HG03135 (cell line): ENCODE measurements around the gene NID2.

Experiments
- ATAC-seq: cut with Tn5 transposase; IDR thresholded peaks from one replicate; pipeline ENCODE4 v1.9.1; 2021; ENCODE audit warnings: mild to moderate bottlenecking, moderate library complexity; ENCODE audit not compliant: unreplicated experiment

Gene NID2

DNA sequence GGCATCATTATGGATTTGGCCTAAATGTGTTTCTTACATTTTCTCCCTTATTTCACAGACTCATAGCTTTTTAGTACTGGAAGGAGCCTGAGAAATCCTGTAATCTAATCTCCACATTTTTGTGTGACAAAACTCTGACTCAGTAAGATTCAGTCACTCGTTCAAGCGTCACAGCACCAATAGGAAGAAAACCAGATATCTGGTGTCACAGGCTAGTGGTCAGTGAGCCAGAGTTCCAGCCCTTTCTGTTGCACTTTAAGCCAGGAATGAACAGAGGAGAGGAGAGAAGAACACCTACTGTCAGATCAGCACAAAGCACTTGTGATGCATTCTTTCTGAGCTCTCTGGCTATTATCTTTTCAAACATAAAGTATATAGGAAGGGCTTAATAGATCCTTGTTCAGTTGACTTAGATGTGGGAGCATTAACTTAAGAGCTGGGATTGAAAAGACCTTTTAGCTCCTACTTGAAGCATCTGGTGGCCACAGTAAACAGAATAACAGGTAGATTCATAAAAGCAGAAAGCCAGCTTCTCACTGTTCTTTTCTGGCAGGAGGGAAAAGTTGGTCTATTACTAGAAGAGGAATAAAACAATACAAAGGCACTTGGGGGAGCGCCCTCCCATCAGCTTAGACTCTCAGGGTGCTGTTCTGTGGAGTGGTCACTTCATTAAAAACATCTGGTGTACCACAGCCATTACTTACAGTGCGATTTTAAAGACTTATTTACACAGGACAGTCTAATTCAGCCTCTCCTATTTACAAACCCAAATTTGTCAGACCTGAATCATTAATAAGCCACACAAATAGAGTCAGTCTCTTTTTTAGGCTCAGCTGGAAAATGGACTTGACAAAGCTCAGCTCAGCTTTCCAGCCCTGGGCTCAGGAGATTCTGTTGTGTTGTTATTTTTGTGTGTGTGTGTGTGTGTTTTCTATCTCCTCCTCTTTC lies 12.2 kb upstream of the NID2 start:
- ATAC-seq = no peak

DNA sequence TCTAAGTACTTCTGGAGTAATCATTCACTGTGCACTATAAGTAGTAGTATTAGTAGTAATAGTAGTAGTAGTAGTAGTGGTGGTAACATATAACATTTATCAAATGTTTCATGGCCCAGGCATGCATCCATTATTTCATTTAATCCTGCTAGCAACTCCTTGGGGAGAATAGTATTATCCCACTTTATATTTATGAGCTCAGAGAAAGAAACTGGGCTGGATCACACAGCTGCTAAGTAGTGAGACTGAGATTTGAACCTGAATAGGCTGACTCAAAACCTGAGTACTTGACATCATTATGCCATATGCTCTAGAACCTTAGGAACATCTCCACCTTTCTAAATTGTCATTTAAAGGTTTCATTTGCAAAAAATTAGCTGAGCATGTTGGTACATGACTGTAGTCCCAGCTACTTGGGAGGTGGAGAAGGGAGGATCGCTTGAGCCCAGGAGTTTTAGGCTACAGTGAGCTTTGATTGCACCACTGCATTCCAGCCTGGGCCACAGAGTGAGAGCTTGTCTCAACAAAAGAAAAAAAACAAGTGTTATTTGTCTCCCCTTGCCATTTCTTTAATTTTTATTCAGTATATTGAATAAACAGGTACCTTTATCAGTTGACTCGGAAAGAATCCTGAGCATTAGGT lies 11.4 kb upstream of the NID2 start:
- no peak for ATAC-seq

DNA sequence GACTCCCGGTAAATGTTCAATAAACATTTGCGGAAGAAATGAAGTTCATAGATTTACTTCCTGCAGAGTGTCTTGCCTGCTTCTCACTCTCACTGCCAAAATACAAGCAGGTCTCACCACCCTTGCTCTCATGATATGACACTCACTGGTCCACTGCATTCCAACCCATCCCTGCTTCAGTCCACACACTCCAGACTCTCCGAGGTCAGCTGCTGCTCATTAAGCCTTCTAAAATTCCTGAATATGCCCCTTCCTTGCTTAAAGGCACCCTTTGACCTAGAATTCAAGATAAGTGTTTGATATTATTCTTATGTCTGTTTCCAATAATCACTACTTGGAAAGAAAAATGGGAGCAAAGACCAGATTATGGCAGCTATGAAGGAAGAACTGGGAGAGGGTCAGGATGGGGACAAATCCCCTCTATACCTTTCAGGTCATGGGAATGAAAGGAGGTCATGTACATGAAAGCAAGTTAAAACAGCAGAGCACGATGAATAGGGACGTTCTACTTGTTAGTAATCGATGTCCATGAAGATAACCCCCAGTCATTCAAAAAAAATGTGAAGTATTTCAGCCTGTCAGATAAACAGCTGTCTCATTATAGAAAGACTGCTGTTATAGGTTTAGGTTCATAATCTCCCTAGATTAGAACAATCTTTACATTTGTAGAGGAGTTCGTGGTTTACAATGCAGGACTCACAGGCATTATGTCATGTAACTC lies 10.5 kb upstream of the NID2 start:
- no peak for ATAC-seq

DNA sequence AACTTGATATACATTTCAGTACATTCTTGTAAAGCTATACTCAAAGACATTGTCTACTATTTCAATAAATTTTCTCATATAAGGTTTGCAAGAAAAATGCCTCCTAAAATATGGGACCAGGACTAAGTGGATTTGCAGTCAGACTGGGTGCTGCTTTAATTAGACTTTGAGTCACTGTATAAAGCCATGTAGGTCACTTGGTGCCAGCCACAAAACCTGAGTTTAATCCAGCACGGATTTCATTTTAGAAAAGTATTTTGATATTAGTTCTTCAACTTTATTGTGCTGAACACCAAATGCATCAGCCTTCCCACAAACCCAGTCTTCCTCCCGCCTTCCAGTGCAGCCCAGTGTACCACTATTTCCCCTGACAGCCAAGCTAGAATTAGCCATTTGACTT lies 9.9 kb upstream of the NID2 start:
- no peak for ATAC-seq

DNA sequence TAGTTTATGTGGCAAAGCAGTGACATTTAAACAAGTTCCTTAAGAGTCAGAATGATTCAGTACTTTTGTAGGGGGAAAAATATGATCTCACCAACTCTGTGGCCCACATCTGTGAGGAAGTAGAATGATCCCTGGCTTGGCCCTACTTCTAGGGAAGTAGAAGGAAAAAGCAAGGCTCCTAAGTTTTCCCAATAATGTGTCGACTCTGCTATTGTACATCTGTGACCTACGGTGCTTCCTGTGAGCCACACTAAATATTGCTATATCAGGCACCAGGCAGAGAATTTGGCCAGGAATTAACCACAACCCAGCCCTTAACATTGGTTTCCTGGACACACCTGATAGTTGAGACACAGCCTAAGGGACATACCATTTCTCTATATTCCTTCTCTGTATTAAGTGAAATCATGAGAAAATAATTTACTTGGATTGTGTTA lies 9.3 kb upstream of the NID2 start:
- no peak for ATAC-seq

DNA sequence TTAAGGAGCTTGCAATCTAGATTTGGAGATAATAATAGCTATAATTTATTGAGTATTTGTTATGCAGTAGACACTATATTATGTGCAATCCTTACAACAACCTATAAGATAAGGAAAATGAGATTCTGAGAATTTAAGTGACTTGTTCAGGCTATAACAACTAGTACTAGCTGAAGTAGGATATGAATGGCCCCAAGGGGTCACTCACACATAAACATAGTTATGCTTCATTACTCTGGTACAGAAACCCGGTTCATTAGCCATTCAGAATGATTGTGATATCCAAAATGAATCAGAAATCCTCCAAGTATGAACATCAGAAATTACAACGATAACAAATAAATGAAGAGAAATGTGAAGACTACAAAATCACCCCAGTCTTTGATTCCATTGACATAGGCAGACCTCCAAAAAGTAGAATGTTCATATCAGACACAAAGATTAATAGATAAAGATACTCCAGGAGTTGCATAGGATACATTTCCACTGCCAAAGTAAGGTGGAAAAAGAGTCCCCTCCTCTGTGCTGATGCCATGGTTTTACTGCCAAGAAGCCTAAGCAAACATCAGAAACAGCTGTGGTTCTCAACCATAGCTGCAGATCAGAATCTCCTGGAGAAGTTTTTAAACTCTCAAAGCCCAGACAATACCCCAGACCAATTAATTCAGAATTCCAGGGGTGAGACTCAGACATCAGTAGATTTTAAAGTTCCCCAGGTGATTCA lies 8.6 kb upstream of the NID2 start:
- no peak for ATAC-seq

DNA sequence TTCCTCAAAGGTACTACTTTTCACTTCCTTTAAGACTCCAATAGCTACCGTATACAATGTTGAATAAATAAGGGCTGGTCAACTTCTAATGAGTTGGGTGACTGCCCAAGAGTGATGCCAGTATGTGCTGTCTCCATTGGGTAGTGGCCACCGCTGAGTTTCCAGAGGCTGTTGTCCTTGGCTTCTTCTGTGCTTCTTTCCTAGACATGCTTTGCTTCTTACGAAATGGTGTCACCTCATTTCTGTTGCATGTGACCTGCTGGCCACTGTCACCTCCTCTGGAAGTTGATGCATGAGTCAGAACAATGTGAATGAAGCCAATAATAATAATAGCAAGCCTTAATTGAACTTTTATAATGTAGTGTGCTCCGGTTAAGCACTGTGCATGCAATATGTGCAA lies 7.5 kb upstream of the NID2 start:
- no peak for ATAC-seq

DNA sequence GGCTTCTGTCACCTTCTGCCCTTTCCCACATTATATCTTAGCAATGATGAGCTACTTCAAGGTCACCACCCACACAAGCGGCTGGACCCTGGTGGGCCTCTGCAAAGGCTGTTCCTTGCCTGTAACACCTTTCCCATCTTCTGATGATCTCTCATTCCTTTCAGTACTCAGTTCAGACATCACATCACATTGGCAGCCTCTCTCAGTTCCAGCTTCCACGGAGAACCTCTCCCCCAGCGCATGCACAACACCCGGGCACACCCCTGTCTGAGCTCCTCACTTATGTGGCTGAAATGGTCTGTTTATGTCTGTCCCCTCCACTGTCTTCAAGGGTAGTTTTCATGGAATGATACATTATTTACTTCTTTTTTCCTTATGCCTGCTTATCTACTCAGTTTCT lies 6.5 kb upstream of the NID2 start:
- ATAC-seq = no peak

DNA sequence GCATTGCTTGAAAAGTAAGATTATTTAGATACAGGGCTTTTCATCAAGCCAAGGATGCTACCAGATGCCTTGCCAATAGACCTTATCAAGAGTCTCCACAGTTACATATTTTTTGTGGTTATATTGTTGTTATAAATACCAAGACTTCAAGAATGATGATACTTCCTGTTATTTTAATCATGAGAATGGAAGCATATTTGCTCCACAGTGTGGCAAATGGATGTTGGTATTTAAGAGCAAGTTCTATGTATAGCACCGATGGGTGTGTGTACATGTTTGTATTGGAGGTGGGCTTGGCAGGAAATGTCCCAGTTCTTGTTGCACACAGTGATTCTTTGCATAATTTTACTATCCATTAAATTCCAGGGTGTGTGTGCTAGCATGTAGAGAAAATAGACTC lies 4.4 kb upstream of the NID2 start:
- ATAC-seq = no peak

DNA sequence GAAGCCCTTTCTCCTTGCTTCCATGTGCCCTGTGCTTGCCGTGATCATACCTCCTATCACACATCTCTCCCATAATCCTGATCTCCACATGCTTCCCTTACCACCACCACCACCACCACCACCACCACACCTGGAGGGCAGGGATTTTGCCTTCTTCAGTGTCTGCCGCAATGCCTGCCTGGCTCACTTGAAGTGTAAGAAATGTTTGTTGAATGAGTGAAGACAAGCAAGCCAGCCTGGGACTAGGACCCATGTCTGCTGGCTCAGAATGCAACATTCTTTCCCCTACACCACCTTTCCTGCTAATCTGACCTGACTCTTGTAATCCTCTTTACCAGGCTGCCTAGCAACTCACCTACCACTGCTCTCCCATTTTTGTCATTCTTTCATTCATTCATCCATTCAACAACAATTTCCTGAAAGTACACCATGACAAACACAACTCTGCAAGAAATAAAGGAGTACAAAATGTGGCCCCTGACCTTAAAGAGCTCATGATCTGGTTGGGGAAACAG lies 3.5 kb upstream of the NID2 start:
- no peak for ATAC-seq

DNA sequence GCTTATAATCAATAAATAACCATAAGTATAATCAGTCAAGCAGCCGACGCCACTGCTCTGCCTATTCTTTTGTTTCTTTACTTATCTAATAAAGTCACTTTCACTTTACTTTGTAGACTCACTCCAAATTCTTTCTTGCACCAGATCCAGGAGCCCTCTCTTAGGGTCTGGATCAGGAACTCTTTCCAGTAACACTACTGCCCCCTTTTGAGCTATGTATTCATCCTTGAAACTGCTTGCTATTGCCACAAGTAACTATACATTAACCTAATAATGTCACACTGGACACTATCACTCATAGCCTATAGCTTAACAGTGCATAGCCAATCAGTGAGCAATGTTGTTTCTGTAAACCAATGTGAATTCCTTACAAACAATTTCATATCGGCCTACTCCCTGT lies 2.8 kb upstream of the NID2 start:
- no peak for ATAC-seq

DNA sequence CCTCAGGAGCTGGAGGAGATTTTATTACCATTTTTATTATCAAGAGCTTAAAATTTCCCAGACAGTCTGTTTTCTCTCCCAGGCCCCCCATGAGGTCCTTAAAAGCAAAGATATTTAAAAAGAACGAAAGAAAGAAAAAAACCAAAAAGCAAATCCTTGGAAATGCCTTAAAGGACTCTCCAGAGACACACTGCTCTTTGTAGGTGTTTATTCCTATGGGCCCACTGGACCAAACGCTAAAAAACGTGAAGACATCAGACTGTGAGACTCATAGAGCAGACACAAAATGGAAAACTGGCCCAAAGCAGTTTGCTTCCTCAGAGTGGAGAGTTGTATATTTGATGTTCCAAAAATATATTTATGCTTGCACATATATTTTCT lies 1.2 kb upstream of the NID2 start:
- no peak for ATAC-seq

DNA sequence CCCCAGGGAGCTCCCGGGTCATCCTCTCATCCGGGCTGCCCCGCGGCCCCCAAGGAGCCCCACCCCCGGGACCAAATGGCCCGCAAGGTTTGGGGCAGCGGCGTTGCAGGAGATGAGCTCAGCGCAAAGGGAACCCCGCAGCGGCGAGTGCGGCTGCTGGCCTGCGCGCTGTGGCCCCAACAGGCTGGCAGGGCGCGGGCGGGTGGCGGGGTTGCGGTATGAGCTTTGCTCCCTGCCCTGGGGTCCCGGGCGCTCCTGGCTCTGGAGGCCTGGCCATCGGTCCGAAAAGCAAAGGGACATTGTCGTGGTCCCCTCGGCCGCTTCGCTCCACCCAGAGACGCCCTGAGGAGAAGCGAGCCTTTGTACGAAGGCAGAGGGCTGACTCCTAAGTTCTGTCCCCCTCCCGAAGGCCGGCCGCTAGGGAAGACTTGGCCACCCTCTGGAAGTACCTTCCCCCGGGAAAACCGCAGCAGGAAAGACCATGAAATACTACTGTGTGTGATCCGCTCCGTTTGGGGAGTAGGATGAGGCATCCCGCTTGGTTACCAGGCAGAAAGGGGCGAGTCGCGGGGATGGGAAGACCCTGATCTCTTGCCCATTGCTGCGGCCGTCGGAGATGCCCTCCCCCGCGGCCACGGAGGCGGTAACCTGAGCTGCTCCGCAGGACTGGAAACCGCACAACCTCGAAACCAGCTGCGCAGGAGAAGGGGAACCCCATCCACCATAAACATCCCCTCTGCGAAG lies 620 bp upstream of the NID2 start:
- ATAC-seq = no peak

DNA sequence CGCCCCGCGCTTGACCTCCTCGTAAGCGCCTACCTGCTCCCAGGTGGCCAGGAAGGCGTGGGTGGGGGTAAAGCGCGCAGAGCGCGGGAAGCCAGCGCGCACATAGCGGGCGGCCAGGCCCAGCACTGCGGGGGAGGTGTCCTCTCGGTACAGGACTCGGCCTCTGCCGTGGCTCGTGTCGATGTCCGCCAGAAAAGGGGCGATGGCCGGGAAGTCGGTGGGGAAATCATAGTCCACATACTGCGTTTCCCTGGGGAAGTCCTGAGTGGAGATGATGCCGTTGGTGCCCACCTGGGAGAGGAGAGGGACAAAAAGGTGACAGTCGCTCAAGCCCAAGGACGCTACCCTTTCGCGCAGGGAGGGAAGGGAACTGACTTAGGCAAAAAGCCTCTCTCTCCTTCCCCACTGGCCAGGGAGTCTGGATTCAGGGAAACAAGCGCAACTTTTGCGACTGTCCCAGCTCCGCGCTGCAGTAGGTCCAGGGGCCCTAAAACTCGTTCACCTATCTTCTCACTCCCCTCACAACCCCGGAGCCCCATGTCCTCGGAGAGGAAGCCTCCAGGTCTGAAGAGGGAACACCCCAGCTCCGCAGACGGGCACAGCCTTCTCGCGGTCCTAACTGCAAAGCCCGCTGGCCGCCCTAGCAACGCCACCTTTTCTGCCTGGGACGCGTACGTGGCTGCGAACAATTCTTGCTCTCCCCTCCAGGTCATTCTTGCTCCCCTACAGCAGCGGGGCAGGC lies 815 bp downstream of the NID2 start:
- no peak for ATAC-seq

DNA sequence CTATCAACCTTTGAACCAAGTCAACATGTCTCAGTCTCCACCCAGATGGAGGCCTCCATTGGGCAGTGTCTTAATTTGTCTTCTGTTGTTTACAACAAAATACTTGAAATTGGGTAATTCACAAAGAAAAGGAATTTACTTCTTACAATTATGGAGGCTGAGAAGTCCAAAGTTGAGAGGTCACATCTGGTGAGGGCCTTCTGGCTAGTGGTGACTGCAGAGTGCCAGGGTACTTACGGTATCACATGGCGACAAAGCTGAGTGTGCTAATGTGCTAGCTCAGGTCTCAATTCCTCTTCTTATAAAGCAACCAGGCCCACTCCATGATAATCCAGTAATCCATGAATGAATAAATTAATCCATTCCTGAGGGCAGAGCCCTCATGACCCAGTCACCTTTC lies 4.7 kb downstream of the NID2 start:
- no peak for ATAC-seq

DNA sequence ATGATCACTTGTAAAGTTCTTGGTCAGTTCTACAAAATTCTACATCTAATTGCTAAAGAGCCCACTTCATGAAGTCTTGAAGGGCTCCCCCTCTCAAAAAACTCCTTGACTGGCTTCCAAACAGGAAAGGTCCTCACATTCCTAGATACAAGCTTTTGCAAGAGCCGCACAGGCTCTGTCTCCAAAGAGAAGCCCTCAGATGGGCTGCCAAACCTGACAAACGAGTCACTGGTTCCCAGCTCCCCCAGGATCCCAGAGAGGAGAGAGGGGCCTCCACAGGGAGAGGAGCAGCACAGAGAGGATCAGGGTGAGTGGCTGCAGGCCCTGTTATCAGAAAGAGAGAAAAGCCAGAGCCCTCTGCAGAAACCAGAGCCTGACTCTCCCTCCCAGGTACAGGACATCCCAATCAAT lies 5.8 kb downstream of the NID2 start:
- no peak for ATAC-seq

DNA sequence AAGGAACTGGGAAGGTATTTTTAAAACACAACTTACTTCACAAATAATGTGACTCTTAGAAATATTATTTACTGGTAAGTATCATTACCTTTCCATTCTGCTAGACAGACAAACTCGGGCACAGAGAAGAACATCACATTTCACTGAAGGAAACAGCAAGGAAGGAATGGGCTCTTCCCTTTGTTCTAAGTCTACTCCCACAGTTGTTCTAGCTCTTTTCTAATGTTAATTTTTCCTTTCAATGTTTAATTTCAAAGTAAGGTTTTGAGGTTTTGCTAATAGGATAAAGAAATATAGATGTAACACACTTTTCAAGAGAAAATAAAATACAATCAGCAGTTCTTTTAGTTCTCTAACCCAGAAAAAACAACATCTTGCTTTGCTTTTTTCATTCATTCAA lies 7.0 kb downstream of the NID2 start:
- no peak for ATAC-seq

DNA sequence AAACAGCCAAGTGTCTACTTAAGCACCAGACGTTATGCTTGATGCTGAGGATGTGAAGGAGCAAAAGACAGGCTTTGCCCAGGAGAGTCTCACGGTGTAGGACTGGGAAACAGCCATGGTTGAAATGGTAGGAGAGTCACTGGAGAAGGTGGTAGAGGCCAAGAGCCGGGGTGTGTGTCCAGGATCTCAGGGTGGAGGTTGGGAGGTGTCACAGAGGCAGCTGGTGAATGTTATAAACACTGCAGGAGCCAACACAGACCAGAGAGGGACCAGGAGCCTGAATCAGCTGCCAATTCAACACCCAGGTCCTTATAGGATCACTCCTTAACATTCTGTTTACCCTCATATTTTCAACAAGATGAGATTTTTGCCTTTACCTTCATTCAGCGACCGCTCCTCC lies 7.5 kb downstream of the NID2 start:
- no peak for ATAC-seq

DNA sequence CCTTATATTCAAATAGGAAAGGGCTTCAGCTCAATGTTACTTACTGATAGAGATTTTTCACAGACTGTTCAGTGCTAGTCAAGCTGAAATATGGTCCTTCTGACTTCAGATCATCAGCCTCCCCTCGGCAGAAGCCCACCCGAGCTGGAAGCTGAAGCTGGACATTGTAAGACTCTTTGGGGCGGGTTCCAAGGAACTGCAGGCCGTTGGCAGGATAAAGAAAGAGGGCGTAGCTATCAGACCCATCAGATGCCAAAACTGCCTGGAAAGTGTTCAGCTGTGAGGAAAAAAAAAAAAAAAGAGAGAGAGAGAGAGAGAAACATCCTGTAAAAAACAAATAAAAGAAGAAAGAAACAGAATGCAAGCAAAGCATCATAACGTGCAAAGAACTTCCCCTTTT lies 8.8 kb downstream of the NID2 start:
- ATAC-seq = no peak

DNA sequence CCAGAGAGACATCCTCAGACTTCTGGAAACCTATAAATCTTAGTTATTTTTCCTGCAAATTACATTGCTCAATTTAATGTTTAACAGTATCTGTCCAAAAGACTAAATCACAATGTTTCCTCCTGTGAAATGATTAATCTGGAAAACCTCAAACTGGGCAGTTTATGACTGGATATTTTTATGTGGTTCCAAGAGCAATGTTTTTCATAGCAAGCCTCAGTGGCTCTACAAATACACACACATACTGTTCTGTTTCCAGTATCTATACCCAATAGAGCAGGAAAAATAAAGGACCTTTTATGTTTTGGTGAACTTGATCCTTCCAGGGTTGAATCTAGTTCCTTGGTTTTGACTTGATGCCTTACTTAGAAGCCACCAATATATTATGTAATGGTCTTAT lies 9.2 kb downstream of the NID2 start:
- ATAC-seq = no peak
